DOHH2 (cell line): ENCODE data around the gene CEP152.

Experiments
- H3F3A ChIP-seq: fragments of 200-600 bp; sonication (generic), shearing (Covaris generic); 2 replicates; pipeline ENCODE4 v1.6.0; 2016; ENCODE audit warnings: antibody characterized with exemption, mild to moderate bottlenecking; ENCODE audit not compliant: control insufficient read depth, insufficient read depth
- H3K27ac ChIP-seq: fragments of 200-600 bp; sonication (generic); 2 replicates; pipeline ENCODE4 v1.5.1; 2014; ENCODE audit warnings: low read depth, mild to moderate bottlenecking, low read length, moderate library complexity
- H3K27me3 ChIP-seq: fragments of 200-600 bp; sonication (generic); 2 replicates; pipeline ENCODE4 v1.6.1; 2014; ENCODE audit warnings: mild to moderate bottlenecking, low read length, mixed read lengths; ENCODE audit not compliant: control insufficient read depth
- H3K36me3 ChIP-seq: fragments of 200-600 bp; sonication (generic); 2 replicates; pipeline ENCODE4 v1.6.1; 2014; ENCODE audit warnings: mild to moderate bottlenecking, low read length, moderate library complexity, mixed read lengths; ENCODE audit not compliant: control insufficient read depth
- H3K4me1 ChIP-seq: fragments of 200-600 bp; sonication (generic); 2 replicates; pipeline ENCODE4 v1.6.1; 2014; ENCODE audit warnings: mild to moderate bottlenecking, low read length, mixed read lengths; ENCODE audit not compliant: control insufficient read depth
- H3K4me2 ChIP-seq: fragments of 200-600 bp; sonication (generic); 2 replicates; pipeline ENCODE4 v1.6.0; 2014; ENCODE audit warnings: mild to moderate bottlenecking, low read length, moderate library complexity
- H3K4me3 ChIP-seq: fragments of 200-600 bp; sonication (generic); 2 replicates; pipeline ENCODE4 v1.5.1; 2014; ENCODE audit warnings: mild to moderate bottlenecking, low read length, mixed read lengths
- H3K79me2 ChIP-seq: fragments of 200-600 bp; sonication (generic); 2 replicates; pipeline ENCODE4 v1.6.1; 2014; ENCODE audit warnings: mild to moderate bottlenecking, low read length, mixed read lengths; ENCODE audit not compliant: control insufficient read depth
- H3K9me2 ChIP-seq: fragments of 200-600 bp; sonication (generic); replicated peaks from 2 replicates; pipeline ENCODE4 v1.6.1; 2014; ENCODE audit warnings: mild to moderate bottlenecking, low read length, mixed read lengths; ENCODE audit not compliant: control insufficient read depth
- H3K9me3 ChIP-seq: fragments of 200-600 bp; sonication (generic); 2 replicates; pipeline ENCODE4 v1.6.1; 2014; ENCODE audit warnings: antibody characterized with exemption, low read length, mixed read lengths; ENCODE audit not compliant: control insufficient read depth, insufficient read depth
- H4K20me1 ChIP-seq: fragments of 200-600 bp; sonication (generic); 2 replicates; pipeline ENCODE4 v1.6.0; 2014; ENCODE audit warnings: low read depth, mild to moderate bottlenecking, antibody characterized with exemption, low read length, moderate library complexity; ENCODE audit not compliant: control insufficient read depth, insufficient read depth
- CTCF ChIP-seq: fragments of 200-600 bp; sonication (generic); IDR thresholded peaks from one replicate; pipeline ENCODE4 v1.5.1; 2014; ENCODE audit warnings: antibody characterized with exemption, mild to moderate bottlenecking, low read depth, low read length; ENCODE audit not compliant: poor library complexity, severe bottlenecking
- EZH2phosphoT487 ChIP-seq: fragments of 200-600 bp; sonication (generic); IDR thresholded peaks from 2 replicates; pipeline ENCODE4 v1.6.1; 2017; ENCODE audit warnings: borderline replicate concordance, mild to moderate bottlenecking, antibody characterized with exemption, low read length, moderate library complexity, mixed read lengths

The CEP152 gene

GRCh38 chr15:48722764-48723661 is 87.9 kb downstream of the CEP152 start:
- Histone ChIP-seq H3F3A (no peaks in the 10 kb centered on the region), H3K4me1 (no peaks in the 10 kb centered on the region), H3K4me2 (no peak overlapping the region)

DNA sequence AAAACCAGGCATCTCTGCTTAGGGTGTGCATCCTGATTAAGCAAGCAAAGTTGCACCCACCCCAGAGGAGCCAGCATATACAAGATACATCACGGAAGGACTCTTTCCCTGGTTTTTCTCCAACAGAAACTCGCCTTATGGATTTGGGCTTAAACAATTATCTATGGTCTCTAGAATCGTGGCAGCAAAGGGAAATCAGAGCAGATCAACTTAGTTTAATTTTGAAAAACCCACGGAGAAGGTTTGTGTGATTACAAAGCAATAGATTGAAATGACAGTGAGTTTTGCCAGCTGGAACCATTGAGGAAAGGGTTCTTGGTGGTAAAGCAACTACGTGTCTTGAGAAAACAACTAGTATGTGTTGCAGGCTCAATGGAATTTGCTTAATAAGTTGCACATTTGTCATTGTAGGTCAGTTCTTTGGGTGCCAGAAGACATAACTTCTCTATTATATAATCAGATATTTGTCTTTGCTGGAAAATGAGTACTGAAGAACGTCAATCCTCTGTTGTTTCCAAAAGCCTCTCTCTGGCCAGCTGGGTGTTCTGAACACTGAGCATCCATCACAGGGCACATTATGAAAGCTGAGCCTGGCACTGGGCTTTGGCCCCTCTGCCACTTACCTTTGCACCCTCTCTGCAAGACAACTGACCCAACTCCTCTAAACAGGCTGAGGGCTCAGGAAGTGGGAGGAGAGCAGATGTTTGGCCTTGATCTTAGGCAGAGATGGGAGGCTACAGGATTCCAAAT is 89.6 kb downstream of the CEP152 start:
- Histone ChIP-seq H3K4me3 (no peak overlapping the region), H3K27me3 (no peaks in the 10 kb centered on the region), H3K4me2 (no peak overlapping the region), H3K36me3 (no peaks in the 10 kb centered on the region), H3F3A (no peaks in the 10 kb centered on the region), H3K79me2 (no peaks in the 10 kb centered on the region), H3K9me2 (no peaks in the 10 kb centered on the region), H3K27ac (no peak overlapping the region), H3K4me1 (no peaks in the 10 kb centered on the region), H3K9me3 (no peaks in the 10 kb centered on the region), H4K20me1 (no peaks in the 10 kb centered on the region)
- no peak for TF ChIP-seq EZH2phosphoT487
- no peak for TF ChIP-seq CTCF

More at GRCh38 chr15:48722764-48723661, 87.9 kb downstream of the CEP152 start:
- no peaks in the 10 kb centered on the region for H4K20me1 ChIP-seq
- TF ChIP-seq EZH2phosphoT487 (no peak), CTCF (no peak)
- H3K9me2 ChIP-seq: no peaks in the 10 kb centered on the region
- no peaks in the 10 kb centered on the region for H3K79me2 ChIP-seq
- H3K36me3 ChIP-seq: peaks cover 4% of the 10 kb centered on the region; the same call in 1 of the 2 replicates
- no peak overlapping the region for H3K4me3 ChIP-seq
- H3K9me3 ChIP-seq: no peaks in the 10 kb centered on the region
- H3K27ac ChIP-seq: no peak overlapping the region
- no peaks in the 10 kb centered on the region for H3K27me3 ChIP-seq

GRCh38 chr15:48720646-48721045 is 90.2 kb downstream of the CEP152 start:
- Histone ChIP-seq H3K4me2 (no peak overlapping the region), H3F3A (no peaks in the 10 kb centered on the region), H3K9me3 (no peaks in the 10 kb centered on the region), H3K4me3 (no peak overlapping the region), H3K27me3 (no peaks in the 10 kb centered on the region), H3K27ac (no peak overlapping the region), H3K79me2 (no peaks in the 10 kb centered on the region), H4K20me1 (no peaks in the 10 kb centered on the region), H3K9me2 (no peaks in the 10 kb centered on the region), H3K4me1 (no peaks in the 10 kb centered on the region), H3K36me3 (no peaks in the 10 kb centered on the region)
- TF ChIP-seq EZH2phosphoT487: no peak
- no peak for TF ChIP-seq CTCF
